ENCODE measurements around the gene ANXA10. TPM values are rescaled to one million over a fixed set of nuclear protein-coding genes. Genes with fewer than 3 reads are reported as not detected.

The ANXA10 gene
- total and polyA plus RNA-seq, 2 of the 8 experiments (the other 6 are each of a cell fraction or from before 2014, with no cell fraction given): not detected

DNA sequence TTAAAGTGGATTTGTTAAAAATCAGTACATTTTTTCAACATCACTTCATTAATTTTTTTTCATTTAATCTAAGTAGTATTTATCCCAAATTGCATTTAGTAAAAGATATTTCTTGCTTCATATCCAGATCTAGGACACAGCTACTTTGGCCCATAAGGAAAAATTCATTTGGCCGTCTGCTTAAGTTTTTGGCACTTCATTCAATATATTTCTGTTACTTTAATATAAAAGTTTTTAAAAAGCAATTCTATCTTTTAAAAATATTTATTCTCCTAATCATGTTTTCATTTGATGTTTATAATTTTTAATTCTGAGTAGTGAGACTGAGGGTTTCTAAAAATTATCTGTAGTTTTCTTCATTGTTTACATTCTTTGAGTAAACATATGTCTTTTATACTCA lies 28.5 kb downstream of the ANXA10 start:
- Histone ChIP-seq H2BK5ac (ENCODE audit: low read depth, low read length) (no peak overlapping the region), H3K9me3 (ENCODE audit: insufficient read depth in 2 of 2, low read depth in 1 of 2, low read length in 1 of 2) (no peaks in the 10 kb centered on the region), H2AFZ (ENCODE audit: low read length) (no peak overlapping the region), H4K8ac (ENCODE audit: extremely low read depth, insufficient read depth, low read length) (no peak overlapping the region), H2BK20ac (ENCODE audit: low read length) (no peak overlapping the region), H3K4me3 (ENCODE audit: extremely low read depth in 1 of 4, insufficient read depth in 2 of 4, low read depth in 3 of 4, low read length in 4 of 4) (no peak overlapping the region), H4K5ac (ENCODE audit: insufficient read length, low read depth, low read length) (no peak overlapping the region), H3K4me2 (ENCODE audit: insufficient read depth in 1 of 2, low read depth in 2 of 2, low read length in 2 of 2) (no peak overlapping the region), H3K14ac (ENCODE audit: insufficient read length) (no peak overlapping the region), H3K18ac (ENCODE audit: extremely low read depth, low read length) (no peak overlapping the region), H3K27ac (ENCODE audit: low read depth, low read length) (no peak overlapping the region), H3K36me3 (ENCODE audit: control insufficient read depth in 2 of 4, insufficient read depth in 4 of 4, low read length in 3 of 4) (no peaks in the 10 kb centered on the region), H3K23ac (ENCODE audit: insufficient read length) (no peak overlapping the region), H3K27me3 (replicated peaks in 1 of 4; ENCODE audit: control insufficient read depth in 3 of 4, extremely low read depth in 1 of 4, insufficient read depth in 3 of 4, low read length in 3 of 4) (no peaks in the 10 kb centered on the region), H4K20me1 (replicated peaks in 1 of 2; ENCODE audit: control insufficient read depth in 1 of 2, insufficient read depth in 2 of 2, low read length in 2 of 2) (no peaks in the 10 kb centered on the region), H2AK5ac (ENCODE audit: low read depth, low read length) (no peak overlapping the region), H2BK12ac (ENCODE audit: low read depth, low read length) (no peak overlapping the region), H3K56ac (replicated peaks; ENCODE audit: insufficient read length, low read depth, low read length) (no peak overlapping the region), H3K79me2 (ENCODE audit: control insufficient read depth in 1 of 2, insufficient read depth in 2 of 2, low read length in 2 of 2) (no peaks in the 10 kb centered on the region), H3K4ac (replicated peaks; ENCODE audit: insufficient read length, low read depth, low read length) (no peak overlapping the region), H4K91ac (replicated peaks; ENCODE audit: insufficient read length, low read length) (no peak overlapping the region), H3K23me2 (ENCODE audit: low read depth, low read length) (no peaks in the 10 kb centered on the region), H2BK15ac (ENCODE audit: low read length) (no peak overlapping the region), H2BK120ac (replicated peaks; ENCODE audit: low read depth, low read length) (no peak overlapping the region), H3K4me1 (replicated peaks in 1 of 4; ENCODE audit: control insufficient read depth in 3 of 4, insufficient read depth in 4 of 4, low read length in 3 of 4) (no peaks in the 10 kb centered on the region), H3K79me1 (ENCODE audit: low read depth, low read length) (no peaks in the 10 kb centered on the region), H3K9ac (replicated peaks in 1 of 4; ENCODE audit: extremely low read depth in 1 of 4, low read depth in 3 of 4, low read length in 3 of 4) (no peak overlapping the region)
- CTCF ChIA-PET (ENCODE audit: partially characterized antibody): interaction anchor here (1.4 kb wide), 1 partner anchor 498 kb away, joined by 4 read pairs; no protein-coding TSS in a partner anchor
- DNase-seq (ENCODE audit: low read depth in 1 of 2, low spot score in 2 of 2) (no peak), FAIRE-seq (no peak)
- 100% methylated on average over 1 of the region's 1 CpG; no CpG with 5 or more reads in 1 of the 2 experiments for WGBS, 2 experiments (ENCODE audit: extremely low coverage in 1 of 2, insufficient coverage in 1 of 2, insufficient read length in 1 of 2, insufficient replicate concordance in 2 of 2, low coverage in 1 of 2, low lambda C conversion rate in 2 of 2, missing lambda C conversion rate in 1 of 2)
- POLR2A ChIA-PET (ENCODE audit: partially characterized antibody): no interaction called here
- TF ChIP-seq CTBP2 (IDR thresholded peaks at IDR 0.05; ENCODE audit: borderline replicate concordance, insufficient read depth, insufficient read length, low read length) (no peak), SRF (IDR thresholded peaks at IDR 0.05; ENCODE audit: low read depth, low read length) (no peak), SP2 (IDR thresholded peaks at IDR 0.05; ENCODE audit: low read length) (no peak), SP4 (IDR thresholded peaks at IDR 0.05; ENCODE audit: low read length) (no peak)

Data from H1 (cell line).